ENCODE measurements around the gene METTL25.

The METTL25 gene

DNA sequence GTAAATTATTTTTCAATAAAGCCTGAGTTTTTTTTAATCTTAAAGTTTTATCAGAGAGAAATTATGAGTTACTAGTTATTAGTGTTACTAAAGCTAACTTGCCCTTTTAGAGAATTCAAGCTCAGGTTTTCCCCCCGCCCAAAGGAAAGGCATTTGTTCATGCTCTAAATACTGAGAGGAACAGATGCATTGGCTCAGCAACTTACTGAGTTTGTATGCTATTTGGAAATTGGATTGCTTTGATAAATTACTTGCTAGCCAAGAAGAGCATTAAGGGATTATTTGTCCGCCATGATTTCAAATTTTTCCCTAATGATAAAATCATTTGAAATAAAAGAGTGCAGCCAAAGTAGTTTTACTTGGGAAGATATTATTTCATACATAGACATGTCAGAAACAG lies 149.4 kb downstream of the METTL25 start:
- H3K4me3 ChIP-seq (ENCODE audit: low read depth, low read length) = no peak overlapping the region
- TF ChIP-seq, protein P1, sequence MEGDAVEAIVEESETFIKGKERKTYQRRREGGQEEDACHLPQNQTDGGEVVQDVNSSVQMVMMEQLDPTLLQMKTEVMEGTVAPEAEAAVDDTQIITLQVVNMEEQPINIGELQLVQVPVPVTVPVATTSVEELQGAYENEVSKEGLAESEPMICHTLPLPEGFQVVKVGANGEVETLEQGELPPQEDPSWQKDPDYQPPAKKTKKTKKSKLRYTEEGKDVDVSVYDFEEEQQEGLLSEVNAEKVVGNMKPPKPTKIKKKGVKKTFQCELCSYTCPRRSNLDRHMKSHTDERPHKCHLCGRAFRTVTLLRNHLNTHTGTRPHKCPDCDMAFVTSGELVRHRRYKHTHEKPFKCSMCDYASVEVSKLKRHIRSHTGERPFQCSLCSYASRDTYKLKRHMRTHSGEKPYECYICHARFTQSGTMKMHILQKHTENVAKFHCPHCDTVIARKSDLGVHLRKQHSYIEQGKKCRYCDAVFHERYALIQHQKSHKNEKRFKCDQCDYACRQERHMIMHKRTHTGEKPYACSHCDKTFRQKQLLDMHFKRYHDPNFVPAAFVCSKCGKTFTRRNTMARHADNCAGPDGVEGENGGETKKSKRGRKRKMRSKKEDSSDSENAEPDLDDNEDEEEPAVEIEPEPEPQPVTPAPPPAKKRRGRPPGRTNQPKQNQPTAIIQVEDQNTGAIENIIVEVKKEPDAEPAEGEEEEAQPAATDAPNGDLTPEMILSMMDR (IDR thresholded peaks at IDR 0.05; ENCODE audit: low read depth, low read length) = no peak

GRCh38 chr12:82510386-82510785 lies 152.1 kb downstream of the METTL25 start:
- TF ChIP-seq, protein P1 (IDR thresholded peaks at IDR 0.05; ENCODE audit: low read depth, low read length) = no peak
- H3K4me3 ChIP-seq (ENCODE audit: low read depth, low read length) = no peak overlapping the region

GRCh38 chr12:82514880-82515279 lies 156.6 kb downstream of the METTL25 start:
- TF ChIP-seq, protein P1 (IDR thresholded peaks at IDR 0.05; ENCODE audit: low read depth, low read length) = no peak
- H3K4me3 ChIP-seq (ENCODE audit: low read depth, low read length) = no peak overlapping the region

DNA sequence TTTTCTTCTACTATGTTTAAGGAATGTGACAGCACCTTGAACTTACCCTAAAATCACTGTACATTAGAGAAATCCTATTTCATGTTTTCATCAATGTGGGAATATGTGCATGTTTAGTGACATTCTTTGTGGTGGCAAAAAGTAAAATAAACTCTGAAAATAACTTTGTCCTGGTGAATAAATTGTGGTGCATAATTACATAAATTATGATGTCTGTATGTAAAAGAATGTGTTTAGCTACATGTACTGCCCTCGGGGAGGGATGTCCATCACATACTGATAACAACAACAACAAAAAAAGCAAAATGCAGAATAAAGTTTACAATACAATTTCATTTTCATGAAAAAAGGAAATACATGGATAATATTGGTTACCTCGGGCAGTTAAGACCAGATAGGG lies 157.3 kb downstream of the METTL25 start:
- TF ChIP-seq, protein P1 (IDR thresholded peaks at IDR 0.05; ENCODE audit: low read depth, low read length) = no peak
- no peak overlapping the region for H3K4me3 ChIP-seq (ENCODE audit: low read depth, low read length)

GRCh38 chr12:82517027-82517426 lies 158.7 kb downstream of the METTL25 start:
- no peak overlapping the region for H3K4me3 ChIP-seq (ENCODE audit: low read depth, low read length)

DNA sequence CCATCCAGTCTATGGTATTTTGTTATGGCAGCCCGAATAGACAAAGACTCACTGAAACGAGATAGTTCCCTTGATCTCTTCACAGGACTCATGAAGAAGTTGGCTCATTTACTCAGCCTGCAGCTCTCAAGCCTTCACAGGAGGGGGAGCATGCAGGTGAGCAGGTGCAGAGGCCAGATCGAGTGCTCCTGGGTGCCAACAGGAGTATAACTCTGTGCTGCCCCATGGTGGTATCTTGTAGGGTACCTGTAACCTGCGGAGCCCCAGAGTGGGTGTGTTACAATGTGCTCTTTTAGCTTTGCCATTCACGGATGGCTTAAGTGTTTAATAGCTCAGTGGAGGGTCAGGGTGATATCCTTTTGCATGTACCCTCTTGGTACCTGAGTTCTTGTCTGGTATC lies 159.5 kb downstream of the METTL25 start:
- no peak overlapping the region for H3K4me3 ChIP-seq (ENCODE audit: low read depth, low read length)
- TF ChIP-seq, protein P1 (IDR thresholded peaks at IDR 0.05; ENCODE audit: low read depth, low read length) = no peak

More at GRCh38 chr12:82517027-82517426, 158.7 kb downstream of the METTL25 start:
- TF ChIP-seq, protein P1 (IDR thresholded peaks at IDR 0.05; ENCODE audit: low read depth, low read length) = no peak

GRCh38 chr12:82519510-82519909 lies 161.2 kb downstream of the METTL25 start:
- TF ChIP-seq, protein P1 (IDR thresholded peaks at IDR 0.05; ENCODE audit: low read depth, low read length) = no peak
- H3K4me3 ChIP-seq (ENCODE audit: low read depth, low read length) = no peak overlapping the region
